Heart left ventricle (tissue), 13 donors: ENCODE results near the gene ALX1.

ENCODE experiments used
- CTCF ChIP-seq, 12 donors: fragments of 200-600 bp; sonication (generic) in 4 of 12; IDR thresholded peaks; one replicate each; pipeline versions ENCODE4 v1.5.0 to v1.8.0; 2018 to 2022; ENCODE audit warnings: antibody characterized with exemption in 12 of 12, mild to moderate bottlenecking in 5 of 12
- POLR2A ChIP-seq, 2 donors: fragments of 450-650 bp; IDR thresholded peaks; one replicate each; pipeline ENCODE4 v1.6.1; 2017; ENCODE audit warnings: antibody characterized with exemption in 2 of 2, mild to moderate bottlenecking in 2 of 2, moderate library complexity in 2 of 2
- donor health status: ischemic (EF 13 %, LVEDD 7.1; RV severe dilation, severe dysfunction).
- donor health status: DM: no; HTN: yes; CAD: no.
- donor health status: DM: no; HTN: no; CAD: no.
- donor health status: ischemic (EF 25% LVEDD 6.9; RV normal size, moderate dysfunction).
- donor health status: ischemic (EF 25% LVEDD 5.7; RV mildly dilated, moderate dysfunction).
- donor health status: ischemic (EF 35%, LVEDD 5.7; RV mildly dilated, moderate dysfunction).
- donor health status: nonischemic (EF 11% LVEDD 7.7; RV severe dilation, severe dysfunction).
- donor health status: DM: yes; HTN: yes; CAD: no.
- donor health status: PGD.
- donor health status: ischemic (EF 29% LVEDD 5.4; RV normal size, mild dysfunction).
- donor health status: nonischemic (EF 23%, LVEDD 6.1; RV moderate dilation, normal function).

GRCh38 chr12:85244561-85244960 lies 35.5 kb upstream of the ALX1 start:
- TF ChIP-seq CTCF (IDR thresholded peaks at IDR 0.05) (no peak), POLR2A (IDR thresholded peaks at IDR 0.05) (no peak)
